DOHH2 (cell line): ENCODE data around the gene MYOZ1.

Source experiments
- H3F3A ChIP-seq: fragments of 200-600 bp; sonication (generic), shearing (Covaris generic); 2 replicates; pipeline ENCODE4 v1.6.0; 2016; ENCODE audit warnings: antibody characterized with exemption, mild to moderate bottlenecking; ENCODE audit not compliant: control insufficient read depth, insufficient read depth
- H3K27ac ChIP-seq: fragments of 200-600 bp; sonication (generic); 2 replicates; pipeline ENCODE4 v1.5.1; 2014; ENCODE audit warnings: low read depth, mild to moderate bottlenecking, low read length, moderate library complexity
- H3K27me3 ChIP-seq: fragments of 200-600 bp; sonication (generic); 2 replicates; pipeline ENCODE4 v1.6.1; 2014; ENCODE audit warnings: mild to moderate bottlenecking, low read length, mixed read lengths; ENCODE audit not compliant: control insufficient read depth
- H3K36me3 ChIP-seq: fragments of 200-600 bp; sonication (generic); 2 replicates; pipeline ENCODE4 v1.6.1; 2014; ENCODE audit warnings: mild to moderate bottlenecking, low read length, moderate library complexity, mixed read lengths; ENCODE audit not compliant: control insufficient read depth
- H3K4me1 ChIP-seq: fragments of 200-600 bp; sonication (generic); 2 replicates; pipeline ENCODE4 v1.6.1; 2014; ENCODE audit warnings: mild to moderate bottlenecking, low read length, mixed read lengths; ENCODE audit not compliant: control insufficient read depth
- H3K4me2 ChIP-seq: fragments of 200-600 bp; sonication (generic); 2 replicates; pipeline ENCODE4 v1.6.0; 2014; ENCODE audit warnings: mild to moderate bottlenecking, low read length, moderate library complexity
- H3K4me3 ChIP-seq: fragments of 200-600 bp; sonication (generic); 2 replicates; pipeline ENCODE4 v1.5.1; 2014; ENCODE audit warnings: mild to moderate bottlenecking, low read length, mixed read lengths
- H3K79me2 ChIP-seq: fragments of 200-600 bp; sonication (generic); 2 replicates; pipeline ENCODE4 v1.6.1; 2014; ENCODE audit warnings: mild to moderate bottlenecking, low read length, mixed read lengths; ENCODE audit not compliant: control insufficient read depth
- H3K9me2 ChIP-seq: fragments of 200-600 bp; sonication (generic); replicated peaks from 2 replicates; pipeline ENCODE4 v1.6.1; 2014; ENCODE audit warnings: mild to moderate bottlenecking, low read length, mixed read lengths; ENCODE audit not compliant: control insufficient read depth
- H3K9me3 ChIP-seq: fragments of 200-600 bp; sonication (generic); 2 replicates; pipeline ENCODE4 v1.6.1; 2014; ENCODE audit warnings: antibody characterized with exemption, low read length, mixed read lengths; ENCODE audit not compliant: control insufficient read depth, insufficient read depth
- H4K20me1 ChIP-seq: fragments of 200-600 bp; sonication (generic); 2 replicates; pipeline ENCODE4 v1.6.0; 2014; ENCODE audit warnings: low read depth, mild to moderate bottlenecking, antibody characterized with exemption, low read length, moderate library complexity; ENCODE audit not compliant: control insufficient read depth, insufficient read depth
- EZH2phosphoT487 ChIP-seq: fragments of 200-600 bp; sonication (generic); IDR thresholded peaks from 2 replicates; pipeline ENCODE4 v1.6.1; 2017; ENCODE audit warnings: borderline replicate concordance, mild to moderate bottlenecking, antibody characterized with exemption, low read length, moderate library complexity, mixed read lengths
- TF ChIP-seq, protein P1 (sequence below): fragments of 200-600 bp; sonication (generic); IDR thresholded peaks from one replicate; pipeline ENCODE4 v1.5.1; 2014; ENCODE audit warnings: antibody characterized with exemption, mild to moderate bottlenecking, low read depth, low read length; ENCODE audit not compliant: poor library complexity, severe bottlenecking

Gene MYOZ1

DNA sequence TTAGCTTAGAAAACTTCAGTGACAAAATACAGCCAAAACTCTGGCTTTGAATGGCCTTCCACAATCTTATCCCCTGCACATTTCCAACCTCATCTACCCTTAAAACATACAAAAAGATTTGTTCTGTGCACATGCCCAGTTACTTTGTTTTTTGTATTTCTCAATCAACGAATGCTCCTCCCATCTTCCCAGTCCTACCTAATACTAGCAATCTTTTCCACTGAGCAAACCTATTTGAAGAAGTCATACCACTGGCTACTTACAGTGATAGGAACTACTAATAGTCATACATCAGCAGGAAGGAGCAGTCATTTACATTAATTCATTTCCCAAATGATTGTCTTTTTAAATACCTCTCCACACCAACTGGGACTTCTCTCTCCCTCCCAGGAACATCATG, 52.6 kb downstream of the MYOZ1 start:
- Histone ChIP-seq H3K4me3 (no peak overlapping the region), H3K36me3 (no peaks in the 10 kb centered on the region), H3K9me2 (no peaks in the 10 kb centered on the region), H3K79me2 (no peaks in the 10 kb centered on the region), H3K27me3 (no peaks in the 10 kb centered on the region), H3K9me3 (no peaks in the 10 kb centered on the region), H3K4me1 (peaks cover 14% of the 10 kb centered on the region), H4K20me1 (no peaks in the 10 kb centered on the region), H3F3A (no peaks in the 10 kb centered on the region), H3K27ac (no peak overlapping the region), H3K4me2 (no peak overlapping the region)
- TF ChIP-seq EZH2phosphoT487, result no peak
- TF ChIP-seq, protein P1, sequence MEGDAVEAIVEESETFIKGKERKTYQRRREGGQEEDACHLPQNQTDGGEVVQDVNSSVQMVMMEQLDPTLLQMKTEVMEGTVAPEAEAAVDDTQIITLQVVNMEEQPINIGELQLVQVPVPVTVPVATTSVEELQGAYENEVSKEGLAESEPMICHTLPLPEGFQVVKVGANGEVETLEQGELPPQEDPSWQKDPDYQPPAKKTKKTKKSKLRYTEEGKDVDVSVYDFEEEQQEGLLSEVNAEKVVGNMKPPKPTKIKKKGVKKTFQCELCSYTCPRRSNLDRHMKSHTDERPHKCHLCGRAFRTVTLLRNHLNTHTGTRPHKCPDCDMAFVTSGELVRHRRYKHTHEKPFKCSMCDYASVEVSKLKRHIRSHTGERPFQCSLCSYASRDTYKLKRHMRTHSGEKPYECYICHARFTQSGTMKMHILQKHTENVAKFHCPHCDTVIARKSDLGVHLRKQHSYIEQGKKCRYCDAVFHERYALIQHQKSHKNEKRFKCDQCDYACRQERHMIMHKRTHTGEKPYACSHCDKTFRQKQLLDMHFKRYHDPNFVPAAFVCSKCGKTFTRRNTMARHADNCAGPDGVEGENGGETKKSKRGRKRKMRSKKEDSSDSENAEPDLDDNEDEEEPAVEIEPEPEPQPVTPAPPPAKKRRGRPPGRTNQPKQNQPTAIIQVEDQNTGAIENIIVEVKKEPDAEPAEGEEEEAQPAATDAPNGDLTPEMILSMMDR, result no peak

DNA sequence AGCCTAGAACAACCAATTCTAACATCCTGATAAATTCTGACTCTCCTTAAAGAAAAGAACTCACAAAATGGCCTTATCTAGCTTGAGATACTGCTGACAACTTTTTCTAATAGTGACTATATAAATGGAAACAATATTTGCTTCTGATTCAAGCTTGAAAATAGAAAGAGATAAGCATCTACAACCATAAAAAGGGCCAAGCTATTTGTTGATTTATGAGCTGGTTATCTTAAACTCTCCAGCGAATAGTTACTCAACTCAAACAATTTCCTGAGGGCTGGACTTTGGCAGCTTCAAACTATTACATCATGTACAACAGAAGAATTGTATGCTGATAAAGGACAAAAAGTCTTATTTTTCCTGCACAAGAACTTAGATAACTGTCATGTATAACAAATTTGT, 54.7 kb downstream of the MYOZ1 start:
- H3K4me2 ChIP-seq, result no peak overlapping the region
- H3K9me3 ChIP-seq, result no peaks in the 10 kb centered on the region
- peaks cover 6% of the 10 kb centered on the region for H3K4me1 ChIP-seq
- no peak overlapping the region for H3K4me3 ChIP-seq
- TF ChIP-seq EZH2phosphoT487, result no peak
- TF ChIP-seq, protein P1, result no peak
- no peaks in the 10 kb centered on the region for H4K20me1 ChIP-seq
- H3K79me2 ChIP-seq, result no peaks in the 10 kb centered on the region
- H3K27me3 ChIP-seq, result no peaks in the 10 kb centered on the region
- H3F3A ChIP-seq, result no peaks in the 10 kb centered on the region
- no peaks in the 10 kb centered on the region for H3K36me3 ChIP-seq
- H3K27ac ChIP-seq, result no peak overlapping the region
- no peaks in the 10 kb centered on the region for H3K9me2 ChIP-seq

DNA sequence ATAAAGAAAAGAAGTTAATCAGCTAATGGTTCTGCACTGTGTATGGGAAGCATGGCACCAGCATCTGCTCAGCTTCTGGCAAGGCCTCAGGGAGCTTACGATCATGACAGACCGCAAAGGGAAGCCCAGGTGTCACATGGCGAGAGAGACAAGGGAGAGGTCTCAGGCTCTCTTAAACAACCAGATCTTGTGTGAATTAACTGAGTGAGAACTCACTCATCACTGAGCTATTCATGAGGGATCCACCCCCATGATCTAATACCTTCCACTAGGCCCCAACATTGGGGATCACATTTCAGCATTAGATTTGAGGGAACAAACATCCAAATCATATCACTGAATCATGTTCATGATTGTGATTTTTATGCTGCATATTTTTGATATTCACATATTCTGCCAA, 55.9 kb downstream of the MYOZ1 start:
- H3K36me3 ChIP-seq, result no peaks in the 10 kb centered on the region
- no peaks in the 10 kb centered on the region for H3K79me2 ChIP-seq
- TF ChIP-seq, protein P1, result no peak
- TF ChIP-seq EZH2phosphoT487, result no peak
- no peak overlapping the region for H3K4me3 ChIP-seq
- no peaks in the 10 kb centered on the region for H3K4me1 ChIP-seq
- H3K4me2 ChIP-seq, result no peak overlapping the region
- H3K9me3 ChIP-seq, result no peaks in the 10 kb centered on the region
- no peak overlapping the region for H3K27ac ChIP-seq
- H3F3A ChIP-seq, result no peaks in the 10 kb centered on the region
- H4K20me1 ChIP-seq, result no peaks in the 10 kb centered on the region
- H3K9me2 ChIP-seq, result no peaks in the 10 kb centered on the region
- H3K27me3 ChIP-seq, result no peaks in the 10 kb centered on the region

DNA sequence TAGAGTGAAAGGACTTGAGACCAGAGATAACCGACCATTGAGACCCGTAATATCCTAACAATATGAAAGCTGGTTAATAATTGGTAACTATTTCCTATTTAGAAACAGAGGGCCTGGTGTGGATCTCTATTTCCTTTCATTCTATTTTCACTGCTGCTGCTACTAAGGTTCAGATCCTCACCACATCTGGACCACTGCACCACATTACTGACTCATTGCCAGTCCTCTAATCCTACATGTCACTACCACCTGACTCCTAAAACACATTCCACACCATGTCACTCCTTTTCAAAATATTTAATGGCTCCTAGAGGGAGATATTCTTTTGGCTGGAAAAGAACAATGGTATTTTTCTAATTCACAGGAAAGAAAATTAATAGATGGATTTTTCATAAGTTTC, 56.5 kb downstream of the MYOZ1 start:
- H3K79me2 ChIP-seq, result no peaks in the 10 kb centered on the region
- TF ChIP-seq, protein P1, result no peak
- TF ChIP-seq EZH2phosphoT487, result no peak
- no peak overlapping the region for H3K27ac ChIP-seq

More for the DNA sequence above, 56.5 kb downstream of the MYOZ1 start:
- H4K20me1 ChIP-seq, result no peaks in the 10 kb centered on the region
- no peak overlapping the region for H3K4me3 ChIP-seq
- H3K9me2 ChIP-seq, result no peaks in the 10 kb centered on the region
- no peak overlapping the region for H3K4me2 ChIP-seq
- no peaks in the 10 kb centered on the region for H3K27me3 ChIP-seq
- no peaks in the 10 kb centered on the region for H3K36me3 ChIP-seq
- H3F3A ChIP-seq, result no peaks in the 10 kb centered on the region
- no peaks in the 10 kb centered on the region for H3K4me1 ChIP-seq
- H3K9me3 ChIP-seq, result no peaks in the 10 kb centered on the region
